HEK293 (cell line): Measurements from ENCODE around the gene GSTA5.

Source experiments
- CTCF ChIA-PET: fragments of 350-600 bp; formaldehyde crosslinking; extraction: SDS; loops from one replicate; lab custom pipeline; 2021; ENCODE audit warnings: antibody characterized with exemption; lab: Yijun Ruan, JAX
- POLR2A ChIA-PET: fragments of 300-600 bp; formaldehyde crosslinking; extraction: SDS; loops from one replicate; lab custom pipeline; 2020; ENCODE audit warnings: antibody characterized with exemption, inconsistent platforms; lab: Yijun Ruan, JAX
- H3K27ac ChIP-seq: fragments of 200-500 bp; sonication (Bioruptor generic); 2 replicates; pipeline ENCODE4 v1.5.1; 2014; ENCODE audit warnings: low read depth, low read length, control low read depth, inconsistent platforms; ENCODE audit errors: extremely low read depth
- H3K36me3 ChIP-seq, 2 experiments: fragments of 200-500 bp in 1 of 2; sonication (Bioruptor generic) in 1 of 2; 1 replicate in 1 of 2; 2 replicates in 1 of 2; pipeline ENCODE4 v1.5.1; 2014 to 2017; ENCODE audit warnings: inconsistent platforms in 2 of 2, low read length in 2 of 2; ENCODE audit not compliant: control insufficient read depth in 2 of 2, insufficient read depth in 1 of 2
- H3K4me1 ChIP-seq: fragments of 200-500 bp; sonication (Bioruptor generic); 2 replicates; pipeline ENCODE4 v1.5.1; 2014; ENCODE audit warnings: mild to moderate bottlenecking, low read length, inconsistent platforms; ENCODE audit not compliant: control insufficient read depth, insufficient read depth
- H3K4me3 ChIP-seq: 2 replicates; pipeline ENCODE4 v1.5.1; 2011; ENCODE audit warnings: low read depth, mild to moderate bottlenecking, control low read depth, low read length, moderate library complexity
- H3K9me3 ChIP-seq: fragments of 200-500 bp; sonication (Bioruptor generic); 2 replicates; pipeline ENCODE4 v1.5.1; 2014; ENCODE audit warnings: low read depth, low read length, inconsistent platforms; ENCODE audit not compliant: control insufficient read depth, insufficient read depth
- EGR2 ChIP-seq: fragments of 450-650 bp; formaldehyde crosslinking; IDR thresholded peaks from 2 replicates; pipeline ENCODE4 v1.5.1; 2016; ENCODE audit warnings: low read depth, missing biosample characterization, missing genetic modification characterization
- KLF16 ChIP-seq: fragments of 450-650 bp; formaldehyde crosslinking; IDR thresholded peaks from 2 replicates; pipeline ENCODE4 v1.5.1; 2017; ENCODE audit warnings: missing biosample characterization, missing genetic modification characterization
- KLF8 ChIP-seq: fragments of 450-650 bp; formaldehyde crosslinking; IDR thresholded peaks from 2 replicates; pipeline ENCODE4 v1.5.1; 2016; ENCODE audit warnings: missing biosample characterization, missing genetic modification characterization
- SP7 ChIP-seq: fragments of 450-650 bp; formaldehyde crosslinking; IDR thresholded peaks from 2 replicates; pipeline ENCODE4 v1.5.1; 2016; ENCODE audit warnings: missing biosample characterization, missing genetic modification characterization
- ZNF138 ChIP-seq: fragments of 450-650 bp; formaldehyde crosslinking; IDR thresholded peaks from 2 replicates; pipeline ENCODE4 v1.5.1; 2016; ENCODE audit warnings: missing biosample characterization, missing genetic modification characterization, borderline replicate concordance
- ZNF140 ChIP-seq: fragments of 450-650 bp; formaldehyde crosslinking; IDR thresholded peaks from 2 replicates; pipeline ENCODE4 v1.5.1; 2016; ENCODE audit warnings: missing biosample characterization, missing genetic modification characterization
- ZNF18 ChIP-seq: fragments of 450-650 bp; formaldehyde crosslinking; IDR thresholded peaks from 2 replicates; pipeline ENCODE4 v1.5.1; 2016; ENCODE audit warnings: missing biosample characterization, missing genetic modification characterization
- ZNF214 ChIP-seq: fragments of 450-650 bp; formaldehyde crosslinking; IDR thresholded peaks from 2 replicates; pipeline ENCODE4 v1.5.1; 2017; ENCODE audit warnings: missing biosample characterization, mild to moderate bottlenecking, missing genetic modification characterization, borderline replicate concordance
- ZNF221 ChIP-seq: fragments of 450-650 bp; formaldehyde crosslinking; IDR thresholded peaks from 2 replicates; pipeline ENCODE4 v1.5.1; 2017; ENCODE audit warnings: missing biosample characterization, missing genetic modification characterization, borderline replicate concordance
- ZNF24 ChIP-seq: fragments of 450-650 bp; formaldehyde crosslinking; IDR thresholded peaks from 2 replicates; pipeline ENCODE4 v1.5.1; 2016; ENCODE audit warnings: missing biosample characterization, missing genetic modification characterization
- ZNF335 ChIP-seq: fragments of 450-650 bp; formaldehyde crosslinking; conservative IDR thresholded peaks from 2 replicates; pipeline ENCODE4 v1.5.1; 2016; ENCODE audit warnings: missing biosample characterization, missing genetic modification characterization
- ZNF362 ChIP-seq: fragments of 450-650 bp; formaldehyde crosslinking; IDR thresholded peaks from 2 replicates; pipeline ENCODE4 v1.5.1; 2016; ENCODE audit warnings: missing biosample characterization, missing genetic modification characterization
- ZNF449 ChIP-seq: fragments of 450-650 bp; formaldehyde crosslinking; IDR thresholded peaks from 2 replicates; pipeline ENCODE4 v1.5.1; 2017; ENCODE audit warnings: missing biosample characterization, mild to moderate bottlenecking, missing genetic modification characterization, moderate library complexity
- ZNF654 ChIP-seq: fragments of 450-650 bp; formaldehyde crosslinking; IDR thresholded peaks from 2 replicates; pipeline ENCODE4 v1.5.1; 2016; ENCODE audit warnings: low read depth, missing biosample characterization, missing genetic modification characterization
- ZNF660 ChIP-seq: fragments of 450-650 bp; IDR thresholded peaks from 2 replicates; pipeline ENCODE4 v1.5.1; 2018; ENCODE audit warnings: missing biosample characterization, mild to moderate bottlenecking, missing genetic modification characterization
- ZSCAN5A ChIP-seq: fragments of 450-650 bp; formaldehyde crosslinking; IDR thresholded peaks from 2 replicates; pipeline ENCODE4 v1.5.1; 2016; ENCODE audit warnings: missing biosample characterization, missing genetic modification characterization

The GSTA5 gene

GRCh38 chr6:52849137-52849536 is 8.5 kb upstream of the GSTA5 start (continued):
- no peak for TF ChIP-seq ZSCAN5A
- no peak for TF ChIP-seq ZNF140 (tag by site-specific recombination)
- TF ChIP-seq ZNF138 = no peak
- TF ChIP-seq ZNF214 (tag by site-specific recombination) = no peak
- TF ChIP-seq KLF8 = no peak

- H3K4me3 ChIP-seq = no peak overlapping the region
- CTCF ChIA-PET = interaction anchor here (0.7 kb wide), 1 partner anchor 116 kb away, joined by 3 read pairs; no protein-coding TSS in a partner anchor
These were observed 5.4 kb upstream of the GSTA5 start for GRCh38 chr6:52846002-52846401.

GRCh38 chr6:52843605-52844004 is 3.0 kb upstream of the GSTA5 start:
- H3K4me1 ChIP-seq = no peaks in the 10 kb centered on the region
- H3K4me3 ChIP-seq = no peak overlapping the region
- ChIA-PET CTCF (interaction anchor here (0.7 kb wide), 1 partner anchor 203 kb away, joined by 3 read pairs; no protein-coding TSS in a partner anchor), POLR2A (no interaction called here)
- H3K9me3 ChIP-seq = no peaks in the 10 kb centered on the region
- no peaks in the 10 kb centered on the region for H3K36me3 ChIP-seq
- no peak for TF ChIP-seq ZNF654 (tag by site-specific recombination)
- no peak for TF ChIP-seq ZNF24 (tag by site-specific recombination)
- no peak for TF ChIP-seq ZNF362 (tag by site-specific recombination)
- TF ChIP-seq KLF16 (tag by site-specific recombination) = no peak
- no peak for TF ChIP-seq ZNF214 (tag by site-specific recombination)
- TF ChIP-seq ZNF660 (tag by site-specific recombination) = no peak
- TF ChIP-seq ZNF221 (tag by site-specific recombination) = no peak
- no peak for TF ChIP-seq ZNF335 (tag by site-specific recombination)
- no peak for TF ChIP-seq ZNF449 (tag by site-specific recombination)
- TF ChIP-seq SP7 = no peak
- no peak overlapping the region for H3K27ac ChIP-seq

More at GRCh38 chr6:52846002-52846401, 5.4 kb upstream of the GSTA5 start:
- Histone ChIP-seq H3K27ac (no peak overlapping the region), H3K36me3 (no peaks in the 10 kb centered on the region), H3K4me1 (no peaks in the 10 kb centered on the region), H3K9me3 (no peaks in the 10 kb centered on the region)
- POLR2A ChIA-PET = interaction anchor here (0.7 kb wide), 1 partner anchor 148 kb away, joined by 3 read pairs; no protein-coding TSS in a partner anchor
- TF ChIP-seq ZNF18 = no peak
- TF ChIP-seq EGR2 (tag by site-specific recombination) = peak; percentile 61; the same call in 1 of the 2 replicates
